MM.1S (cell line): ENCODE measurements around the gene CD44.

Experiments used
- EZH2 ChIP-seq: fragments of 300-600 bp; sonication (generic); optimal IDR thresholded peaks from 2 replicates; pipeline ENCODE3; 2017; ENCODE audit warnings: low read depth, mild to moderate bottlenecking, antibody characterized with exemption, low read length, mixed read lengths
- EZH2phosphoT487 ChIP-seq: fragments of 300-600 bp; sonication (generic); IDR thresholded peaks from 2 replicates; pipeline ENCODE4 v1.6.1; 2018; ENCODE audit warnings: antibody characterized with exemption, low read length
- TF ChIP-seq, protein P1 (sequence below): fragments of 300-600 bp; sonication (generic); IDR thresholded peaks from 2 replicates; pipeline ENCODE4 v1.5.1; 2016; ENCODE audit warnings: antibody characterized with exemption, low read length, mixed read lengths

DNA sequence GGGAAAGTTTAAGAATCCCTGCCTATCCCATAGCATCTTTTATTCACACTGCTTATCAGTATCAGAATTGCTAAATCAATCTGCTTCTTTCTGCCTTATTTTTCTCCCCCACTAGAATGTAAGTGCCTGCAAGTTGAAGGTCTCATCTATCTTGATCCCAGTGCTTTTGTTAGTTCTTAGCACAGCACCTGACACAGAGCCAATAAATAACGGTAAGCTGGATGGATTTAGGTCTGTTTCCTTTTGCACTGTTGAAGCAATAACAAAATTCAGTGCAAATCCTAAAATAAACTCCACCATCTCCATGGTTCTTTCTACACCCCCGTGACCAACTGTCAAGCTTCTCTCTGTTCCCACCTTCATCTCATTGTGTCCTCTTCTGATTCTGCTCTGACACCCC is 36.7 kb upstream of the CD44 start:
- TF ChIP-seq, protein P1, sequence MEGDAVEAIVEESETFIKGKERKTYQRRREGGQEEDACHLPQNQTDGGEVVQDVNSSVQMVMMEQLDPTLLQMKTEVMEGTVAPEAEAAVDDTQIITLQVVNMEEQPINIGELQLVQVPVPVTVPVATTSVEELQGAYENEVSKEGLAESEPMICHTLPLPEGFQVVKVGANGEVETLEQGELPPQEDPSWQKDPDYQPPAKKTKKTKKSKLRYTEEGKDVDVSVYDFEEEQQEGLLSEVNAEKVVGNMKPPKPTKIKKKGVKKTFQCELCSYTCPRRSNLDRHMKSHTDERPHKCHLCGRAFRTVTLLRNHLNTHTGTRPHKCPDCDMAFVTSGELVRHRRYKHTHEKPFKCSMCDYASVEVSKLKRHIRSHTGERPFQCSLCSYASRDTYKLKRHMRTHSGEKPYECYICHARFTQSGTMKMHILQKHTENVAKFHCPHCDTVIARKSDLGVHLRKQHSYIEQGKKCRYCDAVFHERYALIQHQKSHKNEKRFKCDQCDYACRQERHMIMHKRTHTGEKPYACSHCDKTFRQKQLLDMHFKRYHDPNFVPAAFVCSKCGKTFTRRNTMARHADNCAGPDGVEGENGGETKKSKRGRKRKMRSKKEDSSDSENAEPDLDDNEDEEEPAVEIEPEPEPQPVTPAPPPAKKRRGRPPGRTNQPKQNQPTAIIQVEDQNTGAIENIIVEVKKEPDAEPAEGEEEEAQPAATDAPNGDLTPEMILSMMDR = no peak
- TF ChIP-seq EZH2phosphoT487 (no peak), EZH2 (no peak)
